Skeletal muscle tissue (tissue), 4 donors: Measurements from ENCODE around the gene SPINK13. TPM values are rescaled to one million over a fixed set of nuclear protein-coding genes. Genes with fewer than 3 reads are reported as not detected.
"Not testable (repeated sequence)": the region's sequence is repeated elsewhere in the genome, so short reads cannot be mapped to it uniquely, and the experiment has no call there.

ENCODE experiments used
- H3K27ac ChIP-seq: one replicate; pipeline ENCODE4 v1.7.0; 2013; ENCODE audit warnings: mild to moderate bottlenecking, low read depth, low read length, inconsistent platforms
- H3K27me3 ChIP-seq, 3 donors: one replicate each; pipeline ENCODE4 v1.7.0; 2013; ENCODE audit warnings: low read length in 3 of 3; ENCODE audit not compliant: control insufficient read depth in 3 of 3, insufficient read depth in 3 of 3
- H3K36me3 ChIP-seq, 3 donors: one replicate each; pipeline ENCODE4 v1.7.0; 2013; ENCODE audit warnings: low read length in 3 of 3; ENCODE audit not compliant: control insufficient read depth in 3 of 3, insufficient read depth in 3 of 3
- H3K4me1 ChIP-seq, 3 donors: one replicate each; pipeline ENCODE4 v1.7.0; 2013; ENCODE audit warnings: low read length in 3 of 3, mild to moderate bottlenecking in 3 of 3; ENCODE audit not compliant: control insufficient read depth in 3 of 3, insufficient read depth in 3 of 3
- H3K4me3 ChIP-seq, 3 donors: one replicate each; pipeline ENCODE4 v1.7.0; 2013; ENCODE audit warnings: low read length in 3 of 3
- H3K9ac ChIP-seq, 3 donors: one replicate each; pipeline ENCODE4 v1.7.0; 2013; ENCODE audit warnings: low read length in 3 of 3, mild to moderate bottlenecking in 3 of 3, moderate library complexity in 2 of 3, low read depth in 1 of 3
- H3K9me3 ChIP-seq, 3 donors: one replicate each; pipeline ENCODE4 v1.7.0; 2013; ENCODE audit warnings: low read length in 3 of 3; ENCODE audit not compliant: control insufficient read depth in 3 of 3
- total RNA-seq: library from RNA; depleted of rRNA; stranded (reverse); fragments of >200 nt; gene quantifications from one replicate; pipeline ENCODE4 v1.2.3, GENCODE V29; 2014
- donor health status: Osteomylitis.

Gene SPINK13
- total RNA-seq, 1 donor from 2014 or later, result not detected

DNA sequence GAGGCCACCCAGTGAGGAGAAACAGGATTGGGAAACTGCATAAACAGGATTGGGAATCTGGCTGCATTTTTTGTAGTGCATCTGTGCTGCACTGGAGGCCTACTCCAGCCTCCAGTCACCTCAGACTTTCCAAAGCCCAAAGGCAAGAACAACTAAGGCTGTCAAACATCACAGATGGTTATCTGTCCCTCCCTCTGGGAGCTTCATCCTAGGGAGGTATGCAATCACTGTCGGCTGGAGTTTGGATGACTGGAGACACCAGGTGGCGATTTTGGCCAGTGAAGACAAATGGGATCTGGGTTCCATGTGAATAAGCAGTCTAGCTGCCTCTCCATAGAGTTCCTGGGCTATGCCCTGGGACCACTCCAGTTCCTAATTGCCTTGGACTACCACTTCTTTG is 9.3 kb upstream of the SPINK13 start:
- no peaks in the 10 kb centered on the region for H3K4me1 ChIP-seq
- H3K27ac ChIP-seq, result no peak overlapping the region
- peaks cover 0 to 9% (median 2%) of the 10 kb centered on the region in 3 donors for H3K9me3 ChIP-seq
- no peaks in the 10 kb centered on the region for H3K27me3 ChIP-seq
- no peaks in the 10 kb centered on the region for H3K36me3 ChIP-seq
- no peak overlapping the region for H3K9ac ChIP-seq
- H3K4me3 ChIP-seq, result no peak overlapping the region

GRCh38 chr5:148261221-148261620 is 7.4 kb upstream of the SPINK13 start:
- Histone ChIP-seq H3K27me3 (no peaks in the 10 kb centered on the region), H3K4me1 (no peaks in the 10 kb centered on the region), H3K27ac (no peak overlapping the region), H3K9ac (no peak overlapping the region), H3K4me3 (no peak overlapping the region), H3K36me3 (no peaks in the 10 kb centered on the region), H3K9me3 (peaks cover 0 to 9% (median 2%) of the 10 kb centered on the region in 3 donors)

- Histone ChIP-seq H3K36me3 (no peaks in the 10 kb centered on the region), H3K9me3 (no peaks in the 10 kb centered on the region), H3K9ac (no peak overlapping the region), H3K27me3 (no peaks in the 10 kb centered on the region), H3K27ac (no peak overlapping the region), H3K4me3 (no peak overlapping the region), H3K4me1 (no peaks in the 10 kb centered on the region)
These were observed 632 bp upstream of the SPINK13 start for GRCh38 chr5:148267962-148268361.

GRCh38 chr5:148275129-148275528 is 6.5 kb downstream of the SPINK13 start:
- not testable (repeated sequence) for H3K27me3 ChIP-seq, H3K9ac ChIP-seq, H3K27ac ChIP-seq, H3K9me3 ChIP-seq, H3K36me3 ChIP-seq, H3K4me1 ChIP-seq, H3K4me3 ChIP-seq

GRCh38 chr5:148280893-148281292 is 12.3 kb downstream of the SPINK13 start:
- H3K4me1 ChIP-seq, H3K4me3 ChIP-seq, H3K9ac ChIP-seq, H3K36me3 ChIP-seq, H3K27me3 ChIP-seq, H3K9me3 ChIP-seq, H3K27ac ChIP-seq: not testable (repeated sequence)

- H3K27me3 ChIP-seq, H3K27ac ChIP-seq, H3K9me3 ChIP-seq, H3K4me3 ChIP-seq, H3K4me1 ChIP-seq, H3K36me3 ChIP-seq, H3K9ac ChIP-seq: not testable (repeated sequence)
These were observed 12.7 kb downstream of the SPINK13 start for GRCh38 chr5:148281336-148281735.

- H3K27ac ChIP-seq, result no peak overlapping the region
- H3K4me3 ChIP-seq, result no peak overlapping the region
These were observed 21.9 kb downstream of the SPINK13 start for GRCh38 chr5:148290271-148291195.

GRCh38 chr5:148297731-148298130 is 29.1 kb downstream of the SPINK13 start:
- H3K27ac ChIP-seq, result no peak overlapping the region
- no peak overlapping the region for H3K9ac ChIP-seq
- no peaks in the 10 kb centered on the region for H3K36me3 ChIP-seq
- no peaks in the 10 kb centered on the region for H3K9me3 ChIP-seq
- H3K27me3 ChIP-seq, result no peaks in the 10 kb centered on the region
- no peaks in the 10 kb centered on the region for H3K4me1 ChIP-seq
- H3K4me3 ChIP-seq, result no peak overlapping the region

More at GRCh38 chr5:148290271-148291195, 21.9 kb downstream of the SPINK13 start:
- Histone ChIP-seq H3K9ac (no peak overlapping the region), H3K36me3 (peaks cover 0 to 2% (median 0%) of the 10 kb centered on the region in 3 donors), H3K27me3 (no peaks in the 10 kb centered on the region), H3K4me1 (no peaks in the 10 kb centered on the region), H3K9me3 (no peaks in the 10 kb centered on the region)

DNA sequence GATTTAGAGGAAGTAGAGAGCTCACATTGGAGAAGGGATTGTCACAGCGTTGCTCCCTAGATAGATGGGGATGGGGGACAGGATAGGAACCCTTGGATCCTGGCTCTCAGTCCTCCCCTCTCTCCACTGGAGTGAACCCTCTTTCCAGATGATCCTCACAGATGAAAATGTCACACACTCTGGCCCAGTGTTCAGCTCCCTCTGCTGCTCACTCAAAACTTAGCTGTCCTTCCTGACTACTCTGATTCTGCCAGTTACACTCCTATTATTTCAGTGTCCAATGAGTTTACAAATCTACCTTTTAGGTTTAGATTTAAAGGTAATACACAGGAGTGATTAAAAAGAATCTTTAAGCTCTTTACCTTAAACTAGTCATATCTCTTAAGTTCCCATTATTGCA is 37.9 kb downstream of the SPINK13 start:
- H3K4me3 ChIP-seq, result no peak overlapping the region
- no peak overlapping the region for H3K9ac ChIP-seq
- no peak overlapping the region for H3K27ac ChIP-seq
- H3K27me3 ChIP-seq, result no peaks in the 10 kb centered on the region
- H3K36me3 ChIP-seq, result no peaks in the 10 kb centered on the region
- no peaks in the 10 kb centered on the region for H3K4me1 ChIP-seq
- H3K9me3 ChIP-seq, result no peaks in the 10 kb centered on the region

DNA sequence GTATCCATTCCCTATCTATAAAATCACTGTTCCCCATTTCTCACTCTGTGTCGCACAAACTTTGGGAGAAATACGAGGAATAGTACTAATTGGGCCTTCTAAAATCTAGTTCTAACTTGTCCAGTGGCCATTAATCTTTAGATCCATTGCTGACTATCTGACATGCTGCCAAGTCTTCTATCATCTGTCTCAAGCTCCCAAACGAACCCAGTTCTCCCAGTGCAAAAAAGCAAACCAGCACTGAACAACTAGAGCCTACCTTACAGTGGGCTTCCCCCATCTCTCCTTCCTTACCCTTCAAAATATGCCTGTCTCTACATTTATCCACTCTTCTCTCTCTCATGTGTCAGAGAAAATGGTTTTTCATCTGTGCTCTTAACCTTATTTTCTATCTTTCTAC is 40.4 kb downstream of the SPINK13 start:
- H3K9ac ChIP-seq, result no peak overlapping the region
- H3K36me3 ChIP-seq, result no peaks in the 10 kb centered on the region
- H3K4me3 ChIP-seq, result no peak overlapping the region
- H3K9me3 ChIP-seq, result no peaks in the 10 kb centered on the region
- no peaks in the 10 kb centered on the region for H3K4me1 ChIP-seq
- no peak overlapping the region for H3K27ac ChIP-seq
- no peaks in the 10 kb centered on the region for H3K27me3 ChIP-seq
